H9 (cell line): ENCODE data around the gene FAM13C. TPM values are rescaled to one million over a fixed set of nuclear protein-coding genes. Genes with fewer than 3 reads are reported as not detected.

ENCODE experiments used
- DNase-seq: peaks from one replicate; pipeline ENCODE4 v3.0.0-alpha.2; 2017
- H2AFZ ChIP-seq: one replicate; pipeline ENCODE4 v1.6.1; 2013; ENCODE audit warnings: mild to moderate bottlenecking, low read length, control low read depth, moderate library complexity
- H2AK5ac ChIP-seq: 2 replicates; pipeline ENCODE4 v1.6.1; 2013; ENCODE audit warnings: low read length, control low read depth, mixed read lengths; ENCODE audit not compliant: insufficient read length
- H2BK120ac ChIP-seq: one replicate; pipeline ENCODE4 v1.6.1; 2013; ENCODE audit warnings: low read depth, mild to moderate bottlenecking, low read length, control low read depth, inconsistent platforms; ENCODE audit not compliant: poor library complexity, severe bottlenecking
- H2BK12ac ChIP-seq: 2 replicates; pipeline ENCODE4 v1.6.1; 2013; ENCODE audit warnings: low read length, control low read depth, mixed read lengths, low read depth; ENCODE audit not compliant: insufficient read length
- H2BK15ac ChIP-seq: 2 replicates; pipeline ENCODE4 v1.6.1; 2013; ENCODE audit warnings: low read depth, low read length, control low read depth
- H2BK20ac ChIP-seq: one replicate; pipeline ENCODE4 v1.6.1; 2013; ENCODE audit warnings: low read depth, mild to moderate bottlenecking, low read length, control low read depth, inconsistent platforms; ENCODE audit not compliant: poor library complexity, severe bottlenecking
- H2BK5ac ChIP-seq: 2 replicates; pipeline ENCODE4 v1.6.1; 2013; ENCODE audit warnings: low read length, control low read depth, mixed read lengths; ENCODE audit not compliant: insufficient read length
- H3K14ac ChIP-seq: 2 replicates; pipeline ENCODE4 v1.6.1; 2013; ENCODE audit warnings: low read length, control low read depth; ENCODE audit not compliant: insufficient read depth
- H3K18ac ChIP-seq: 2 replicates; pipeline ENCODE4 v1.6.1; 2013; ENCODE audit warnings: low read depth, mild to moderate bottlenecking, mixed read lengths, low read length, control low read depth; ENCODE audit not compliant: insufficient read length
- H3K23ac ChIP-seq: 2 replicates; pipeline ENCODE4 v1.6.1; 2013; ENCODE audit warnings: low read length, control low read depth, mixed read lengths, low read depth; ENCODE audit not compliant: insufficient read length
- H3K23me2 ChIP-seq: 2 replicates; pipeline ENCODE4 v1.6.1; 2013; ENCODE audit warnings: low read depth, mild to moderate bottlenecking, mixed read lengths, low read length, control low read depth; ENCODE audit not compliant: insufficient read length, poor library complexity, severe bottlenecking
- H3K27ac ChIP-seq: 2 replicates; pipeline ENCODE4 v1.5.1; 2013; ENCODE audit warnings: low read length, control low read depth, mixed read lengths, low read depth; ENCODE audit not compliant: insufficient read length
- H3K27me3 ChIP-seq: 2 replicates; pipeline ENCODE4 v1.6.1; 2013; ENCODE audit warnings: low read length, control low read depth, inconsistent platforms; ENCODE audit not compliant: insufficient read depth
- H3K4ac ChIP-seq: 2 replicates; pipeline ENCODE4 v1.6.1; 2013; ENCODE audit warnings: low read depth, mild to moderate bottlenecking, control low read depth, inconsistent platforms, low read length, moderate library complexity
- H3K4me1 ChIP-seq: 2 replicates; pipeline ENCODE4 v1.6.1; 2013; ENCODE audit warnings: low read length, control low read depth, inconsistent platforms; ENCODE audit not compliant: insufficient read depth
- H3K4me2 ChIP-seq: 2 replicates; pipeline ENCODE4 v1.6.1; 2013; ENCODE audit warnings: low read length, control low read depth, mixed read lengths; ENCODE audit not compliant: insufficient read length, insufficient read depth
- H3K56ac ChIP-seq: 2 replicates; pipeline ENCODE4 v1.6.1; 2013; ENCODE audit warnings: low read depth, mild to moderate bottlenecking, mixed read lengths, low read length, control low read depth; ENCODE audit not compliant: insufficient read length
- H3K79me1 ChIP-seq: 2 replicates; pipeline ENCODE4 v1.6.1; 2013; ENCODE audit warnings: low read depth, mild to moderate bottlenecking, moderate library complexity, low read length, control low read depth, inconsistent platforms; ENCODE audit not compliant: insufficient read depth, poor library complexity, severe bottlenecking
- H3K79me2 ChIP-seq: 2 replicates; pipeline ENCODE4 v1.6.1; 2013; ENCODE audit warnings: low read length, control low read depth, inconsistent platforms; ENCODE audit not compliant: insufficient read depth
- H3K9ac ChIP-seq: 2 replicates; pipeline ENCODE4 v1.6.1; 2013; ENCODE audit warnings: low read length, control low read depth, mixed read lengths; ENCODE audit not compliant: insufficient read length; ENCODE audit errors: extremely low read depth
- H3K9me3 ChIP-seq: one replicate; pipeline ENCODE4 v1.6.1; 2013; ENCODE audit warnings: low read depth, low read length, inconsistent platforms; ENCODE audit not compliant: control insufficient read depth
- H3T11ph ChIP-seq: one replicate; pipeline ENCODE4 v1.6.1; 2013; ENCODE audit warnings: mild to moderate bottlenecking, low read length, control low read depth, inconsistent platforms
- H4K20me1 ChIP-seq: one replicate; pipeline ENCODE4 v1.6.1; 2013; ENCODE audit not compliant: control insufficient read depth, insufficient read length, insufficient read depth
- H4K5ac ChIP-seq: 2 replicates; pipeline ENCODE4 v1.6.1; 2013; ENCODE audit warnings: low read depth, mild to moderate bottlenecking, mixed read lengths, low read length, control low read depth; ENCODE audit not compliant: insufficient read length
- H4K8ac ChIP-seq: replicated peaks from 2 replicates; pipeline ENCODE4 v1.6.1; 2013; ENCODE audit warnings: low read length, control low read depth, mixed read lengths, low read depth; ENCODE audit not compliant: insufficient read length
- H4K91ac ChIP-seq: 2 replicates; pipeline ENCODE4 v1.6.1; 2013; ENCODE audit warnings: low read depth, mild to moderate bottlenecking, moderate library complexity, mixed read lengths, low read length, control low read depth; ENCODE audit not compliant: insufficient read length
- H3K27ac Mint-ChIP-seq, 3 experiments: 2 replicates in 2 of 3; 3 replicates in 1 of 3; pipeline ENCODE4 v1.8.0; 2020 to 2021; ENCODE audit warnings: mixed read lengths in 3 of 3, mild to moderate bottlenecking in 1 of 3, moderate library complexity in 1 of 3
- H3K27me3 Mint-ChIP-seq: 2 replicates; pipeline ENCODE4 v1.8.0; 2021; ENCODE audit warnings: low read depth, mild to moderate bottlenecking, moderate library complexity, mixed read lengths
- H3K36me3 Mint-ChIP-seq, 3 experiments: 2 replicates in 2 of 3; 3 replicates in 1 of 3; pipeline ENCODE4 v1.8.0; 2020 to 2021; ENCODE audit warnings: low read depth in 3 of 3, mixed read lengths in 3 of 3; ENCODE audit not compliant: insufficient read depth in 1 of 3
- H3K4me1 Mint-ChIP-seq, 2 experiments: 2 replicates each; pipeline ENCODE4 v1.8.0; 2020; ENCODE audit warnings: mixed read lengths in 2 of 2
- H3K4me3 Mint-ChIP-seq, 2 experiments: 2 replicates in 1 of 2; 3 replicates in 1 of 2; pipeline ENCODE4 v1.8.0; 2020 to 2021; ENCODE audit warnings: mild to moderate bottlenecking in 2 of 2, mixed read lengths in 2 of 2, moderate library complexity in 1 of 2
- H3K9me3 Mint-ChIP-seq, 2 experiments: 2 replicates in 1 of 2; 3 replicates in 1 of 2; pipeline ENCODE4 v1.8.0; 2020; ENCODE audit warnings: mild to moderate bottlenecking in 2 of 2, mixed read lengths in 2 of 2, moderate library complexity in 1 of 2
- WGBS: extraction: QIAGEN DNeasy Blood & Tissue Kit; methylation state at CpG from one replicate; pipeline ENCODE4 v1.1.7; 2013; ENCODE audit warnings: missing lambda C conversion rate, low lambda C conversion rate, mixed read lengths; ENCODE audit not compliant: insufficient read length; ENCODE audit errors: extremely low coverage; 5-methylcytosine and 5-hydroxymethylcytosine counted together
- total RNA-seq: library from RNA; stranded (reverse); gene quantifications from 2 replicates; pipeline ENCODE4 v1.2.1, GENCODE V29; 2021
- TF ChIP-seq, protein P1 (sequence below): fragments of 200-600 bp; sonication (generic); conservative IDR thresholded peaks from 3 replicates; pipeline ENCODE4 v1.8.0; 2021; ENCODE audit warnings: antibody characterized with exemption, mild to moderate bottlenecking

FAM13C gene
- total RNA-seq, 1 experiment from 2014 or later: 0.31 TPM

DNA sequence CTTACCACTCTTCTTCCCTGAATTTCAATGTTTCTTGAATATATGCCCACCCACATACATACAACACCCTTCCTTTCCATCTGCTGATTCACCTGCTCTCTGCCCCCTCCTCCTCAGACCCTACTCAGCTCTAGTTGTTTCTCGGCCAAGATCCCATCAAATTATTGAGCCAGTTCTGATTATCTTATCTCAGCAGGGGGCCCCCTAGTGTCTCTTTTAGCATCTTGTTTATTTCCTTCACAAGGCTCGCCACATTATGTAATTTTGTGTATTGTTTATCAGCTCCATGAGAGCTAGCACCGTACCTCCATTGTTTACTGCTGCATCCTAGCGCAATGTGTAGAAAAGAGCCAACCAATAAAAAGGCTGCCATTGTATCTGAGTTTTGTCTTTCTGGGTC, 71.9 kb downstream of the FAM13C start:
- no peaks in the 10 kb centered on the region for H3K9me3 ChIP-seq
- no peak overlapping the region for H4K5ac ChIP-seq
- H2BK15ac ChIP-seq: no peak overlapping the region
- TF ChIP-seq, protein P1, sequence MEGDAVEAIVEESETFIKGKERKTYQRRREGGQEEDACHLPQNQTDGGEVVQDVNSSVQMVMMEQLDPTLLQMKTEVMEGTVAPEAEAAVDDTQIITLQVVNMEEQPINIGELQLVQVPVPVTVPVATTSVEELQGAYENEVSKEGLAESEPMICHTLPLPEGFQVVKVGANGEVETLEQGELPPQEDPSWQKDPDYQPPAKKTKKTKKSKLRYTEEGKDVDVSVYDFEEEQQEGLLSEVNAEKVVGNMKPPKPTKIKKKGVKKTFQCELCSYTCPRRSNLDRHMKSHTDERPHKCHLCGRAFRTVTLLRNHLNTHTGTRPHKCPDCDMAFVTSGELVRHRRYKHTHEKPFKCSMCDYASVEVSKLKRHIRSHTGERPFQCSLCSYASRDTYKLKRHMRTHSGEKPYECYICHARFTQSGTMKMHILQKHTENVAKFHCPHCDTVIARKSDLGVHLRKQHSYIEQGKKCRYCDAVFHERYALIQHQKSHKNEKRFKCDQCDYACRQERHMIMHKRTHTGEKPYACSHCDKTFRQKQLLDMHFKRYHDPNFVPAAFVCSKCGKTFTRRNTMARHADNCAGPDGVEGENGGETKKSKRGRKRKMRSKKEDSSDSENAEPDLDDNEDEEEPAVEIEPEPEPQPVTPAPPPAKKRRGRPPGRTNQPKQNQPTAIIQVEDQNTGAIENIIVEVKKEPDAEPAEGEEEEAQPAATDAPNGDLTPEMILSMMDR: no peak
- H3K79me2 ChIP-seq: no peaks in the 10 kb centered on the region
- H3K4me3 Mint-ChIP-seq: no peak overlapping the region
- 0 out of 7 replicates have a peak overlapping the region, but pooled peaks of 1 of the 3 experiments have one; percentile 1 for H3K27ac Mint-ChIP-seq
- no peak overlapping the region for H3K4ac ChIP-seq
- peaks cover 2 to 3% of the 10 kb centered on the region in 2 experiments; a peak in 1 of 5 replicates for H3K9me3 Mint-ChIP-seq
- no peak overlapping the region for H2BK5ac ChIP-seq
- H3K79me1 ChIP-seq: no peaks in the 10 kb centered on the region
- H3T11ph ChIP-seq: no peak overlapping the region
- H2BK12ac ChIP-seq: no peak overlapping the region
- no peak for DNase-seq
- H3K4me1 Mint-ChIP-seq: peaks cover 30 to 33% of the 10 kb centered on the region in 2 experiments
- H3K27ac ChIP-seq: no peak overlapping the region
- H3K4me1 ChIP-seq: peaks cover 10% of the 10 kb centered on the region; the same call in 1 of the 2 replicates
- no peak overlapping the region for H3K18ac ChIP-seq
- H3K23ac ChIP-seq: no peak overlapping the region
- H2AFZ ChIP-seq: no peak overlapping the region
- no peak overlapping the region for H3K4me2 ChIP-seq
- no peak overlapping the region for H3K56ac ChIP-seq
- no peak overlapping the region for H3K14ac ChIP-seq
- H3K36me3 Mint-ChIP-seq: no peaks in the 10 kb centered on the region
- peaks cover 3% of the 10 kb centered on the region for H3K23me2 ChIP-seq
- H2BK20ac ChIP-seq: no peak overlapping the region
- H3K27me3 ChIP-seq: no peaks in the 10 kb centered on the region
- H4K91ac ChIP-seq: no peak overlapping the region
- no CpG with 5 or more reads among the region's 4 CpGs for WGBS
- H3K27me3 Mint-ChIP-seq: no peaks in the 10 kb centered on the region
- no peak overlapping the region for H2BK120ac ChIP-seq
- H4K20me1 ChIP-seq: no peaks in the 10 kb centered on the region
- H2AK5ac ChIP-seq: no peak overlapping the region
- H3K9ac ChIP-seq: no peak overlapping the region
- H4K8ac ChIP-seq: no peak overlapping the region
